HG02970 (cell line): Measurements from ENCODE around the gene NCKIPSD.

ENCODE experiments used
- ATAC-seq: cut with Tn5 transposase; IDR thresholded peaks from one replicate; pipeline ENCODE4 v1.9.1; 2021; ENCODE audit warnings: mild to moderate bottlenecking, moderate library complexity, moderate number of reproducible peaks; ENCODE audit not compliant: unreplicated experiment, low FRiP score

The NCKIPSD gene

GRCh38 chr3:48651771-48652170 lies 33.9 kb downstream of the NCKIPSD start:
- no peak for ATAC-seq

GRCh38 chr3:48650723-48651122 lies 35.0 kb downstream of the NCKIPSD start:
- no peak for ATAC-seq

GRCh38 chr3:48648188-48648850 lies 37.4 kb downstream of the NCKIPSD start:
- ATAC-seq, result no peak

GRCh38 chr3:48647714-48648113 lies 38.0 kb downstream of the NCKIPSD start:
- ATAC-seq, result no peak

- ATAC-seq, result no peak
Measured at GRCh38 chr3:48644898-48645760, 40.6 kb downstream of the NCKIPSD start.

GRCh38 chr3:48642605-48643004 lies 43.1 kb downstream of the NCKIPSD start:
- ATAC-seq, result no peak

- no peak for ATAC-seq
Measured at GRCh38 chr3:48641396-48641795, 44.3 kb downstream of the NCKIPSD start.

GRCh38 chr3:48639944-48640606 lies 45.6 kb downstream of the NCKIPSD start:
- ATAC-seq, result no peak

GRCh38 chr3:48637305-48637704 lies 48.4 kb downstream of the NCKIPSD start:
- no peak for ATAC-seq

GRCh38 chr3:48636149-48636655 lies 49.5 kb downstream of the NCKIPSD start:
- ATAC-seq, result no peak

- peak; percentile 85 for ATAC-seq
Measured at GRCh38 chr3:48635222-48636021, 50.3 kb downstream of the NCKIPSD start, which contains the start of gene SLC26A6. Gene SLC26A6, minus strand, starts transcription at chr3:48635461. Its CDS starts 68 bp downstream, at chr3:48635393.

- no peak for ATAC-seq
Measured at GRCh38 chr3:48634661-48635221, 51.0 kb downstream of the NCKIPSD start.

- no peak for ATAC-seq
Measured at GRCh38 chr3:48633743-48634142, 52.0 kb downstream of the NCKIPSD start.

GRCh38 chr3:48633256-48633655 lies 52.5 kb downstream of the NCKIPSD start:
- ATAC-seq, result no peak

GRCh38 chr3:48631516-48632448 lies 53.9 kb downstream of the NCKIPSD start:
- ATAC-seq, result no peak

- no peak for ATAC-seq
Measured at GRCh38 chr3:48630833-48631232, 54.9 kb downstream of the NCKIPSD start.

- no peak for ATAC-seq
Measured at GRCh38 chr3:48630407-48630806, 55.3 kb downstream of the NCKIPSD start.

GRCh38 chr3:48629894-48630293 lies 55.8 kb downstream of the NCKIPSD start:
- no peak for ATAC-seq
